HG03432 (cell line): ENCODE data around the gene GRK6.
A peak's percentile ranks its signal among the peaks of the same experiment; 100 is the strongest.

Experiments used
- ATAC-seq: cut with Tn5 transposase; IDR thresholded peaks from one replicate; pipeline ENCODE4 v1.9.1; 2021; ENCODE audit warnings: mild to moderate bottlenecking, moderate library complexity; ENCODE audit not compliant: unreplicated experiment

The GRK6 gene

DNA sequence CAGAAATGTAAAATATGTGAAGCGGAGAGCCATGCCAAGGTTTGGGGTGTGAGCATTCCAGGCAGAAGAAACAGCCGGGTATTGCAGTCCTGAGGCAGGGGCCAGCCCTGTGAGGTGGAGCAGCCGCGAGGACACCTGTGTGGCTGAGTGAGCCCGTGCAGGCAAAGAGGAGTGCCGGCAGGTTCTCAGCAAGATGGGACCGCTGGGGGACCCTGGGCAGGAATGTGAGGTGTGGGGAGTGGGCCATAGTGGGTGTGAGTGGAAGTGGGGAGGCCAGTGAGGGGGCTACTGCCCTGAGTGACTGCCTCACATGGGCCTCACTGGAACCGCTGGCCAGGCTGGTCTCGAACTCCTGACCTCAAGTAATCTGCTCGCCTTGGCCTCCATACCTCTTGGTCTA, 12.0 kb downstream of the GRK6 start:
- no peak for ATAC-seq

DNA sequence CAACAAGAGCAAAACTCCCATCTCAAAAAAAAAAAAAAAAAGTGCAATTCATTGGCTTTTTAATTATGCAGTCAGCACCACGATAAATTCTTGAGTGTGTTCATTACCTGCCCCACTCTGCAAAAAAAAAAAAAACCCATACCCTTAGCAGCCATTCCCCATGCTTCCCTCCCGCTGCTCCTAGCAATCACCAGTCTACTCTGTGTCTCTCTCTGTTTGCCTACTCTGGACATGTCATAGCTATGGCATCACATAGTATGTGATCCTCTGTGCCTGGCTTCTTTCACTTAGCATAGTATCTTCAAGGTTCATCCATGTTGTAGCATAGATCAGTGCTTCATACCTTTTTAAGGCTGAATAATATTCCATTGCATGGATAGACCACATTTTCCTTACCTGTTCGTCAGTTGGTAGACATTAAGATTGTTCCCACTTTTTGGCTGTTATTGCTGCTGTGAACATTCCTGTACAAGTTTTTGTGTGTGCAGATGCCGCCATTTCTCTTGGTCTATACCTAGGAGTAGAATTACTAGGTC, 13.1 kb downstream of the GRK6 start:
- no peak for ATAC-seq

DNA sequence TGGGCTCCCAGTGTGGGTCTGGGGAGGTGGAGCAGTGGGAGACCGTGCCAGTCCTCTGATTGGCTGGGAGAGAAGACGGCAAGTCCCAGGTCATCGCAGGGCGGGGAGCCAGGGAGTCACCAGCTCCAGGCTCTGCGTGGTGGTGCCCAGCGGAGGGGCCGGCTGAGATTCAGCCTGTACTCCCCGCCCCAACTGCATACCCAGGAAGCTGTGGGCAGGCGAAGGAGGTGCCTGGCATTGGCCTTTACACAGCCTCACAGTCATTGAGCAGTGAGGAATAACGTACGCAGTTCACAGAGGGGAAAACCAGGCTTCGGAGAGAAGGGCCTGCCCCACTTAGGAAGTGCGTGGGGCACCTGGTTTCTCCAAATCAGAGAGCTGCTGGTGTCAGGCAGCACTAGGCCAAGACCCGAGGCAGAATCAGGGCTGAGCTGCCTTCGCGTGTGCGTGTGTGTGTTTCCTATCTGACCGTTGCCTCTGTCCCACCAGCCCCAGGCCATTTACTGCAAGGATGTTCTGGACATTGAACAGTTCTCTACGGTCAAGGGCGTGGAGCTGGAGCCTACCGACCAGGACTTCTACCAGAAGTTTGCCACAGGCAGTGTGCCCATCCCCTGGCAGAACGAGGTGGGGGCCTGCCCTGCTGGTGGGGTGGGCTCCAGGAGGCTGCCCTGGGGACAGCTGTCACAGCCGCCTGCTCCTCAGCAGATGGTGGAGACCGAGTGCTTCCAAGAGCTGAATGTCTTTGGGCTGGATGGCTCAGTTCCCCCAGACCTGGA, 13.9 kb downstream of the GRK6 start:
- ATAC-seq, result no peak

DNA sequence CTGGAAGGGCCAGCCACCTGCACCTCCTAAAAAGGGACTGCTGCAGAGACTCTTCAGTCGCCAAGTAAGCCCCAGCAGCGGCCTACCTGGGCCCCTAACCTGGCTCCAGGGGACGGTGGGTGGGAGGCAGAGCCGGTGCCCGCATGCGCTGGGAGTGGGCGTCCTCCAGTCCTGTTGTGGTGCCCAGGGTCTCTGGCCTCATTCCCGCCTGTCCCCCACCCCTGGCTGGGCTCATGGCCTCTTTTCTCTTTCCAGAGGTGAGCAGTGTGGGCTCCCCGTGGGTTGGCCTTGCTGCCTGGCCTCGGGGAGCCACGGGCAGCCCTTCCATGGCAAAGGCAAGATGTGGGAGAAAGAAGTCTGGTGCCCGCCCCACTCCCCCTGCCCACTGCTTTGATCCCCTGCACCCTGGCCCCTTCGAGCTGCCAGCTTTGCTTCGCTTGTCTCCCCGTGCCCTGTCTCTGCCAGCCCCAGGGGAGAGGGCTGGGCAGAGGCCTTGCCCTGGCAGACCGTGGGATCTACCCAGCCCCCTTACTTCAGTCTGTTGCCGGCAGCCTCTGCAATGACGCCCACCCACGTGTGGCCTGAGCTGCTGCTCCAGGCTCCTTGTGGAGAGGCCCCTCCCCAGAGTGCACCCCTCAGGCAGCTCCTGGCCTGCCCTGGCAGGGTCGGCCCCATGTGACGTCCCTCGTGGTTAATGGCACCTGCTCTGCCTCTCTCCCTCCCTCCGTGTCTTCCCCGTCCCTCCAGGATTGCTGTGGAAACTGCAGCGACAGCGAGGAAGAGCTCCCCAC, 14.7 kb downstream of the GRK6 start:
- ATAC-seq, result no peak

DNA sequence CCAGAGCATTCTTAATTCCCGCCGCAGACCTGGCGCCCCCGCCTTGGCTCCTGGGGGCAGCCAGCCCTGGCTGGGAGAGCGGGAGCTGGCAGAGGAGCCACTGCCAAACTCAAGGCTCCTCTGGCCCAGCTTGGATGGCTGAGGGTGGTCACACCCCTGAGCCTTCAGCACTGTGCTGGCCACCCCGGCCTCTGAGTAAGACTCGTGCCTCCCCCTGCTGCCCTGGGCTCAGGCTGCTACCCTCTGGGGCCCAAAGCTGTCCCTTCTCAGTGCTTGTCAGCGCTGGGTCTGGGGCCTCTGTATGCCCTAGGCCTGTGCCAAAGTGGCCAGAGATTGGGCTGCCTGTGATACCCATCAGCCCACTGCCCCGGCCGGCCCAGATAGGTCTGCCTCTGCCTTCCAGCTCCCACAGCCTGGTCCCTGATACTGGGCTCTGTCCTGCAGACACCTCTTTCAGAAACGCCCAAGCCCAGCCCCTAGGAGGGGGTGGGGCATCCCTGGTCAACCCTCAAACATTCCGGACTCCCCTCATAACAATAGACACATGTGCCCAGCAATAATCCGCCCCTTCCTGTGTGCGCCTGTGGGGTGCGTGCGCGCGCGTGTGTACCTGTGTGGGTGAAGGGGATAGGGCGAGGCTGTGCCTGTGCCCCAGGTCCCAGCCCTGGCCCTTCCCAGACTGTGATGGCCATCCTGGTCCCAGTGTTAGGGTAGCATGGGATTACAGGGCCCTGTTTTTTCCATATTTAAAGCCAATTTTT, 15.8 kb downstream of the GRK6 start:
- ATAC-seq, result no peak

DNA sequence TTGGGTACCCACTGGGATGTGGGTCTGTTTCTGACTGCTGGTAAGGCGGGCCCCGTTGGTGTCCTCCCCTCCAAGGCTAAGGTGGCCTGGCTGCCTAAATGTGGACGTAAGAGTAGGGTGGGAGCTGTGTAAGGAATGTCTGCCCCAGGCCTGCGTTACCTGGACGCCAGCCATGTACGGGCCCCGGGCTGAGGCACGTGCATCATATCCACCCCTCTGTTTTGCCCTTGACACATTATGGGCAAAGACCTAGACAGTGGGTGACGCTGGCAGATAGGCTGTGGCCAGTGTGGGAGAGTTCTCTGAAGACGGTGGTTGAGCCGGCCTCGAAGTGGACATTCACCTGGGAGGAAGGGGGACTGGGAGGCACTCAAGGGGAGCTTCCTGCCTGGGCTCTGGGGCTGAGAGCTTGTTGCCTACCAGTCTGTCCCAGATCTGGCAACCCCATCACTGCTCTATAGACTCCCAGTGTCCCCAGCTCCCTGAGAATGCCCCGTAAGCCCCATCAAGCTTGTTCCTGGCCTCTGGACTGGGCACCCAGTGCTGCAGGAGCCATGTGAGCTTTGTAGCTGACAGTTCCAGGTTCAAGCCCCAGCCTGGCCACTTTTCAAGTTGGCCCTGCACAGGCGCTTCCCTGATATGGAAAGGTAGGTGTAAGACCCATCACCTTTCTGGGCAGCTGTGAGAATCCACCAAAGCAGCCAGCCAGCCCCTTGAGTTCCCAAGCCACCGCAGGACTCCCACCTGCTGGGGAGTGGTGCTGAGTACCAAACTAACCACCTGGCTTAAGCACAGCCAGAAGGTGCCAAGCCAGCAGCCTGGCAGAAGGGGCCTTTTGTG, 16.9 kb downstream of the GRK6 start:
- ATAC-seq, result no peak

DNA sequence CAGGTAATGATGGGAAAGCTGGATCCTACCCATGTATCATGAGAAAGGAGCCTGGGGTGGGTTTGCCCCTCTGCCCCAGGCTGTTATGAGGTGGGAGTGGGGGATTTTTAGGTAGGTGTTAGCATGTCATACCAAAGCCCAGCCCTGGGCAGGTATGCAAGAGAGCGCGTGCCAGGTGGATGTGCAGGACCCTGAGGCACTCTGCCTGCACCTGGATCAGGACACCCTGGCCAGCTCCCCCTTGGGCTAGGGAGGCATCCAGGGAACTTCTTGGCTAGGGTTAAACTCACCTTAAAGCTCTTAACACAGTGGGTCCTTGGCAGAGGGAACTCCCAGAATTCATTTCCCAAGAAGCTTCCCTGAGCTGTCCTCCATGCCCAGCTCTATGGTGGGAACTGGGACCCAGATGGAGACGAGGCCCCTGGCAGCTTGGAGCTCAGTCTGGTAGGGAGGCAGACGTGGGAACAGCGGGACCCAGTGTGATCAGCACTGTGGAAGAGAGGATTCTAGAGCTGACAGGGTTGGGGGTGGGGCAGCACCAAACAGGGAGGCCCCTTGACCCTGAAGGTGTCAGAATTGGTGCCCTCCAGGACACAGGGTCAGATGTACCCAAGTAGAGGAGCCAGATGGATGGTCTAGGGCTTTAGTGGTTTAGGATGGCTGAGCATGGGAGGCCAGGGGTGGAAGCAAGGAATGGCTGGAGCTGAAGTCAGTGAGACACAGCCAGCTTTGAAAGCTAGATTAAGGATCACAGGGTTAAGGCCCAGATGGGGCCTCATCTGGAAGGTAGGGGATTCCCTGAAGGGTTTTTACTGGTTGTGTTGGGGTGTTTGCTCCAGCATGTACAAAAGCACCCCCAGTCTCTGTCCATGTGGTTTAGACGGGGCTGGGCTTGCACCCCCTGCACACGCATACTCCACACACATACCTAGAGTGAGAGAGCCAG, 17.9 kb downstream of the GRK6 start:
- no peak for ATAC-seq

DNA sequence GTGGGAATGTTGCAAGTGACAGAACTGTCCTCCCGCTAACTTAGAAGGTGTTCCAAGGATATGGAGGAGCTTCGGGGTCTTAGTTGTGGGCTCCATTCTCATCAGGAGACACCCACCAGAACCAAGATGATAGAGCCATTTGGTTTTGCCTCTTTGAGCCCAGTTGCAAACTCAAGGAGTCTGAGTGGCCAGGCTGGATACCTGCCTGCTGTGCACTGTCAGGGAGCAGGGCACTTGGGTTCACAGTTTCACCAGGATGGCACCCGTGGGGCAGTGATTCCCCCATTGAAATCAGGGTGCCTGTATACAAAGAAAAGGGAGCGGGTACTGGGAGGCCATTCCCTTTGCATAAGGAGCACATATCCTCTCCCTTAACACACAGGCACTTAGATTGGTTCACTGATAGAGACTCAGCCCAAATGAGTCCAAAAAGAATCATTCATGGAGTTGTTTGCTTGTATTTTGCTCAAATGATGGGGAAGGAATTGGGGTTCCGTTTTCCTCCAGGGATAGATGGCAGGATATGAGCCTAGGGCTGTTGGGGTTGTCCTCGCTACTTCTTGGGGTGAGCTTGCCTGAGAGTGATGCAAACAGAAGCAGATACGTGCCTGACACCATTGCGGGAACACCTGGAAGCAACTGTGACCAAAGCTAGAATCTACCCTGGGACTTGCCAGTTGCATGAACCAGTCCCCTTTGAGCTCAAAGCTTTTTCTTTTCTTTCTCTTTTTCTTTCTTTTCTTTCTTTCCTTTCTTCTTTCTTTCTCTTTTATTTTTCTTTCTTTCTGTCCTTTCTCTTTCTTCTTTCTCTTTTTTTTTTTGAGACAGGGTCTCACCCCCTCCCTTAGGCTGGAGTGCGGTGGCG, 18.8 kb downstream of the GRK6 start:
- no peak for ATAC-seq

DNA sequence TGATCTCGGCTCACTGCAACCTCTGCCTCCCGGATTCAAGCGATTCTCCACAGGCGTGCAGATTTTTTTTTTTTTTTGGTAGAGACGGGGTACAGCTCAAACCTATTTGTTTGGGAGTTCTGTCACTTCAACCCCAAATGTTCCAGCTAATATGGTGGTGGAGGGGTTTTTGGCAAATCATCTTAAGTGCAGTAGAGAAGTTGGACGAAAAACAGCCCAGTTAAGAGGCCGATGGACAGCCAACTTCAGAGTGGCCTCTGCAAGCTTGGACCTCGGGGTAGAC, 19.4 kb downstream of the GRK6 start:
- ATAC-seq, result no peak

DNA sequence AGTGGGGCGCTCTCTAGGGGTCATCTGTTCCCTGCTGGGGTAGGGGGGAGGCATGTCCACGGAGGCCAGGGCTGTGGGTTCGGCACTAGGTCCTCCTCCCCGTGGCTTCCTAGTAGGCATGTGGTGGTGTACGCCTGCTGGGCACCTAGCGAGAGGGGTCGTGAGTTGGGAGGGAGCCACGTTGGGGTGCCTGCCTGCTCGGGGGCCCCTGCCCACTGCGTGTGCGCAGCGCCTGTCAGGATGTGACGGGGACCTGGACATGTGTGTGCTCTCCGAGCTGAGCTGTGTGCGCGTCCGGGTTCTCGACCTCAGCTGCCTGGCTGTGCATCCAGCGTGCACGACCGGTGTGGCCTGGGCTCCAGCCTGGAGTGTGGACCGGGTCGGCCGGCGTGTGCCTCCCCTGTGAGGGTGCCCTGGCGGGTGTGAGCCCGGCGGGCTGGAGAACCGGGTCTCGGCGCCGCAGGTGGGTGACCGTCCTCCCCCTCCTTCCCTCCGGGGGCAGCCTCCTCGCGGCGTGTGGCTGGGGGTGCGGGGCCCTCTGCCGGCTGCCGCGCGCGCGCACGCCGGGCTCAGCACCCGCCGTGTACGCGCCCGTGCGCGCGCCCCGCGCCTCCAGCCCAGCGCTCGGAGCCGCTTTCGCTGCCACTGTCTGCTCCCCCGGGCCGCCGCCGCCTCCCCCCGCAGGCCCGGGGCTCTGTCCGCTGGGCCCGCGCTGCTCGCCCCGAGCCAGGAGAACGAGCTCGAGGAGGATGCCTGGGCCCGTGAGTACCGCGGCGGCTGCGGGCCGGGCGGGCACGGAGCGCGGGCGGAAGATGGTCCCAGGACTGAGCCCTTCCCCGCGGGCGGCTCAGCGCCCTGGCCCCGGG, 20.0 kb downstream of the GRK6 start, which contains the start of gene PRR7:
Gene PRR7, plus strand, starts transcription at position 615 of the 866 bp plus-strand sequence. CDS start 8,254 bp downstream, outside the sequence.
- ATAC-seq, result peak; percentile 55

DNA sequence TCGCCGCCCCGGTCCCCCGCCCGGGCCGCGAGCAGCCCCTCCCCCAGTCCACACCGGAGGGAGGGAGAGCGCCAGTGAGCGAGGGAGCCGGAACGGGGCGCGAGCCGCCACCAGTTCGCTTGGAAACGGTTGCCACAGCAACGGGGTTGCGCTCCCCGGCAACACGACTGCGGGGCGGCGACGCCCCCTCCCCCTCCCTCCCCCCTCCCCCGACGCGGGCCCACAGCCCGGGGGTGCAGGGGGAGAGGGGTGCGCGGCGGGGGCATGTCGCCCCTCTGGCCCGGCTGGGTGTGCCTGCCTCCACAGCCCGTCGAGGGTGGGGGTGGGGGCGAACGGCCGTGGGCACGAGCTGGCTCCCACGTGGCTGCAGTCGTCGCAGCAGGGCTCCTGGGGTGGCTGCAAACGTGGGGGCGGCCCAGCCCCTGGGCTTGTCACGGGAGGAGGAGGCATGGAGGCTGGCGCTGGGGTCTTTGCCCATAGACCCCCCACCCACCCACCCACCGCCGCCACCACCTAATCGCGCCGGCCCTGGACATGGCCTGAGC, 20.7 kb downstream of the GRK6 start:
- peak; percentile 47 for ATAC-seq

DNA sequence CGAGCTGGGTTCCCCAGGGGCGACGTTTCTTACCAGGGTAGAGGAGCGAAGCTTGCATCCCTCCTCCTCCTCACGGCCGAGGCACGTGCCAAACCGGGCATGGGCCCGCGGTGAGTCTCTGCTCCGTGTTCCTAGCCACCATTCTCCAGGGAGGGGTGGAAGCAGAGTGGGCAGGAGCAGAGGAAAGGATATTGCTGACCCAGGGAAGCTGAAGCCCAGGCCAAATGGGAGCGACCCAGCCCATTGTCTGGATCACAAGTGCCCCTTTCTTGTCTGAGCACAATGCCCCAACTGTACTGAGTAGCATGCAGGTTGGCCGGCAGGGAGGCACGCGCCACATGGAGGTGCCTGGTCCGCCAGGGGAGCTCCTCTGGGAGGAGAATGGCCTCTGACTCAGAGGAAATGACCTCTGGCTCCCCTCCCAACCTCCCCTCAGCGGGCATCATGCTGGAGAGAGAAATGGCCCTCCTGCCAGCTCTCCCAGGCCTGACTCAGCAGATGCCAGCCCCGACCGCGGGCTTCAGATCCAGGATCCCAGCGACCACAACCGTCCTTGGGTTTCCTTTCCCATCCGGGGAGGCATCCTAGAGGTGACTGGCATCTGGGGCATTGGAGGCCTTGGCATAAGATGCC, 21.3 kb downstream of the GRK6 start:
- ATAC-seq, result no peak

DNA sequence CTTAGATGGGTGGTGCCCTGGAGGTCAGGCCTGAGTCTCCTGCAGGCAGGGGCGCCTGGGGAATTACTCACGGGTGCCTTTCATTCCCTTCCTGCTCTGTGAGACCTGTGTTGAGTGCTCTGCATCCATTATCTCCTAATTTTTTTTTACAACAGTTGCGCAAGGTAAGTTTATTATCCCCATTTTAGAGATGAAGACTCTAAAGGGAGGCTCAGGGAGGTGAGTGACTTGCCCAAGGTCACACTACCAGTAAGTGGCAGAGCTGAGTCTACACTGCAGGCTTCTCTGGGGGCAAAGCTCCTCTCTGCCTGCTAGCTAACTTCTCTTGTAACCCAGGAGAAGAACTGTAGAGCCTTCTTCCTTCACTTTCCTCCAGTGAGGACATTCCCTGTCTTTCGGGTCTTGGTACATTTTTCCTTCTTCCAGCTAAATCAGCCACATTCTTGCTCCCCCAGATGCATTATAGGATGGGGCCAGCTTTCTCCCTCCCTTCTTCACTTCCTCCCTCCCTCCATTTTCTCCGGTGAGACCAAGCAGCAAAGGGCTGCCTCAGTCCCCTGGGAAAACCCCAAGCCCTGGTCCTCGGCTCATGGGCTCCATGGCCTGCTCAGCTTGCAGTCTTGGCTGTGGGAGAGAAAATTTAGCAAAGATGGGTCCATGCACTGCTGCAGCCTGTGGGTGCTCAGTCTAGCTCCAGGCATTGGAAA, 21.9 kb downstream of the GRK6 start:
- ATAC-seq, result no peak

DNA sequence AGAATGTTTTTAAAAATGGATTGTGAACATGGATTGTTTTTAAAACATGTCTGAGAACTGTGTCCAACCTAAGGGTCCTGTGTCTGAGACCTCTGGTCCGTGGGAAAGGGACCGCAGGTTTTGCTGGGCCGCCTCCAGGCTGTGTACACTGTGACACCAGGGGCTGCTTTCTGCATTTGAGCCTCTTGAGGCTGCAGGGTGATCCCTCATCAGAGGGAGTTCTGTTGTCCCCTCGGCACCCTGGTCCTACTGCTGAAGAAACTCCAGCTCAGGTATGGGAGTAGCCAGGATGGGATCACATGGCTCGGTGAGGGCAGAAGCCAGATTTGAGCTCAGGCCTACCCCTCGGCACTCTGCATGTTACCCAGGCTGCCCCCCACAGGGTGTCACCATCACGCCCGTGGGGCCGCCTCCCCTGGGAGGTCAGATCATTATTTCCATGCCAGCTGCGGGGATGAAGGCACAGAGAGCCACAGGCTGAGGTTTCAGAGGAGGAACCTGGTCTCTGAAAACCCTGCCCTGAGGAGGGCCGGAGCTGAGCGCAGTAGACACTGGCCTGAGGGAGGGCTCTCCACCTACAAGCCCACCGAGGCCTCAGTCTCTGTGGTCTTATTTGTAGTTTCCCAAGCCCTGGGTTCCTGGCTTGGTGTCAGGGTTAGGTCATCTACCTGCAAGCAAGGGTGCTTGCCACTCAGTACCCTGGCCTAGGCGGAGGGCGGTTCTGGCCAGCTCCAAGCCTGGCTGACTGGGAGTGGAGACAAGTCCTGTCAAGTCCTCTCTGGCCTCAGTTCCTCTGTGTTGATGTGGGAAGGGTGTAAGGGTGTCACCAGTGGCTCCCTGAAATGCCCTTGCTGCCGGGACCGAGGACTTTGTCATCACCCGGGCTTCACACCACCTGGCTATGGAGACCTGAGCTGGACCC, 22.9 kb downstream of the GRK6 start:
- no peak for ATAC-seq
